SIG-M5 (cell line): ENCODE data around the gene IQGAP2.
"Not testable (repeated sequence)": the region's sequence is repeated elsewhere in the genome, so short reads cannot be mapped to it uniquely, and the experiment has no call there.

ENCODE experiments used
- DNase-seq: peaks from one replicate; lab custom pipeline; 2025; lab: John Stamatoyannopoulos, UW

Gene IQGAP2

GRCh38 chr5:76663573-76663972 is 260.5 kb downstream of the IQGAP2 start:
- DNase-seq: no peak

GRCh38 chr5:76664079-76664478 is 261.0 kb downstream of the IQGAP2 start:
- no peak for DNase-seq

- no peak for DNase-seq
Measured at GRCh38 chr5:76667495-76667894, 264.4 kb downstream of the IQGAP2 start.

DNA sequence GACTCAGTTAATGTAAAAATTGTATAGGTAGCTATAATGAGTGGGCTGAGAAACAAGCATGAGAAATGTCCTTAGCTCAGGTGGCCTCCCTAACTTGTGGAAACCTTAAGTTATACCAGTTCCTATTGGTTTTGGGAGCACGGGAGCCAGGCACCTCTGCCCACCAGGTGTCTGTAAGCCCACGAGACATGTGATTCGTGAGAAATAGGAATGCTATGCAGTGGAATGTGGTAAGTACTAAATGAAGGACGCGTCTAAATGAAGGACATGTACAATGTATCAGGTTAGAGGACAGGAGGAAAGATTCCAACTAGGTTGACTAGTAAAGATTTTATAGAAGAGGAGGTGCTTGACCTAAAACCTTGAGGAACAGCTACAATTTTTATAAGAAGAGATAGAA is 266.2 kb downstream of the IQGAP2 start:
- no peak for DNase-seq

DNA sequence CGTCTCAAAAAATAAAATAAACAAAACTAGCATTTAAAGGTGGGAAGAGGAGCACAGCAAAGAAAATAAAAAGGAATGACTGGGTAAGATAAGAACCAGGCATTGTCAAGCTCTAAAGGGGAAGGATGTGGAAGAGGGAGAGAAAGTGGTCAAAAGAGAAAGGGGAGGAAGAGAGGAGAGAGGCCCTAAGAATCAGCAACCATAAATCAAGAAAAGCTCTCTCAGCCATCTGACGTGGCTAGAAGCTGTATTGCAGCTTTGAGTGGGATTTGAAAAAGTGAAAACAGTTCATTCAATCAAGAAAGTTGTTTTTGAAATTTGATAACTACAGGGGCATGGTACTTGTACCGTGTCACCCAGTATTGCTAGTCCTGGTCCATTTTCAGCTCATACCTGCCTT is 267.4 kb downstream of the IQGAP2 start:
- DNase-seq: no peak

- DNase-seq: no peak
Measured at GRCh38 chr5:76672242-76672641, 269.2 kb downstream of the IQGAP2 start.

GRCh38 chr5:76673125-76673524 is 270.0 kb downstream of the IQGAP2 start:
- DNase-seq: no peak

GRCh38 chr5:76674330-76675066 is 271.4 kb downstream of the IQGAP2 start:
- no peak for DNase-seq

DNA sequence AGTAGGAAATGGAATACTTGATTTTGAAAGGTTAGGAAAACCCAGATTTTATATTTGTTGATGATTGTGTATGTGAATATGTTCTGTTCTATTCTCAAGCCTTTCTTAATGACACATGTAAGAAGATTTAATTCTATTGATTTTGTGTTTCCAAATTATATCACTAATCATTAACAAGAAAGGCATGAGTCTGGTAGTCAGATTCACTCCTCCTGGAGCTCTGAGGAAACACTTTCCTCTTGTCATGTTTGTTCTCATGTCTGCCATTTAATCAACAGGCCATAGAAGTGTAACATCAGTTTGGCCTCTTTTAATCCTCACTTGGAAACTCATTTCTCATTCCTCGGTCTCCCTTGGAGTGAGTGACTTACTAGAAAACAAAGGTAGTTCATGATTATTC is 272.3 kb downstream of the IQGAP2 start:
- DNase-seq: no peak

GRCh38 chr5:76677849-76678472 is 274.9 kb downstream of the IQGAP2 start:
- no peak for DNase-seq

DNA sequence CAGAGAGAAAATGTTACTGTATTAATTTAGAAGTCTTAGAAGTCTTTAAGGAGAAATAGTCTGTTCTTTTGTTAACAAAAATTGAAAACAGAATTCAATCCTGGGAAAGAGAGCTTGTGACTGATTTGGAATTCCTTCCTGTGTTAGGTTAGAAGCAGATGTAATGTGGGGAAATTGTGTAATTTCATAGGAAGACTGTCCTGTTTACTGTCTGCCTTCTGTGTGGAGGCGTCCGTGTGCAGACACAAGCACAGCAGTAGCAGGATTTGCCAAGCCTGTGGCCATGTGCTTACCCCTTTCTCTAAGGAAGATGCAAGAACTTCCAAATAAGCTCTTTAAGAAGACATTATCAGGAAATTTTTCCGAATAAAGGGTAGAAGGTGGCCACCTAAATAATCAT is 276.1 kb downstream of the IQGAP2 start:
- DNase-seq: no peak

- not testable (repeated sequence) for DNase-seq
Measured at GRCh38 chr5:76680826-76681225, 277.7 kb downstream of the IQGAP2 start.

GRCh38 chr5:76681287-76681686 is 278.2 kb downstream of the IQGAP2 start:
- DNase-seq: no peak

- no peak for DNase-seq
Measured at GRCh38 chr5:76682387-76682786, 279.3 kb downstream of the IQGAP2 start.

DNA sequence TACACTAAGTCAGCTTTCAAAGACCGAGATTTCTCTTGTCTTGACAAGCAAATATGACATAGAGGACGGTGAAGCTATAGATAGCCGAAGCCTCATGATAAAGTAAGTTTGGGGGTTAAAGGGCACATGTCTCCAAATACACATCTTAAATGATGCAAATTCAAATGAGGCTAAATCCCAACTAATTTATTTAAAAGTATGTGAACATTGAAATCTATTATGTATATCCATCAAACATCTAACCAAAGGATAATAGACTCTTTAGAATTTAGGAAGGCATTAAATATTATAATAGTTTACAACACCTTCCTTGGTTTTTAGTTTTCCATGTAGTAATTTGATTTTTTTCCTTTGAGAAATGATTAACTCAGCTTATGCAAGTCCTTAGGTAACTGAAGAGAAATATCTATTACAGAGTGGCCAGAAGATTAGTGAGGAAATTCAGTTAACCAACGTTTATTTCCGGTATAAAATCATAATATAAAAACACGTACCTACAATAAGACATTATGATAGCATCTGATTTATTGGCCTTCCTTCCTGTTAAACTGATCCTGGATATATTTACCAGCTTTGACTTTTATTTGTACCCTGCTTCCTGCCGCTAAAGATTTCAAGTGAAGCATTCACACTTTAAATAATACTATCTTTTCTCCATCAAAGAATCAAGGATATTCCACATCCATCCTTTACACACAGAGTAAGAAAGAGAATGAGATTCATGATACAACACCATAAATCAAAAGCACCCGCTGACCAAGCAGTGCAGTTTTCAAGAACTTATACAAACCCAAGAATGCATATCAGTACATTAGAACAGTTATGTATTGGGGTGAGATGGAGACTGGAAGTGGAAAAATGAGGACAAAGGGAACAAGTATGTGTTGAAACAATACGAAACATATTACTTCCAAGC is 281.0 kb downstream of the IQGAP2 start:
- no peak for DNase-seq

GRCh38 chr5:76684756-76685519 is 281.9 kb downstream of the IQGAP2 start:
- no peak for DNase-seq

DNA sequence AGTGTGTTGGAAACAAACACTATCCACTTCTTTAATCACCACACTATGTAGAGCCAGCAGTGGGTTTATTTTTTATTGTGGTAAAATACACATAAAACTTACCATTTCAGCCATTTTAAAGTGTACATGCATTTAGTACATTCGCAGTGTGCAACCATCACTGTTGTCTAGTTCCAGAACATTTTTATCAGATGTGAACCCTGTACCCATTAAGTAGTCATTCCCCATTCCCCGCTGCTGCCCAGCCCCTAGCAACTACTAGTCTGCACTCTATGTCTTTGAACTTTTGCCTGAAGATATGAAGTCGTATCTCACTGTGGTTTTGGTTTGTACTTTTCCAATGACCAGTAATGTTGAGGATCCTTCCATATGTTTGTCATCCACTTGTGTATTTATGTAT is 282.6 kb downstream of the IQGAP2 start:
- no peak for DNase-seq

DNA sequence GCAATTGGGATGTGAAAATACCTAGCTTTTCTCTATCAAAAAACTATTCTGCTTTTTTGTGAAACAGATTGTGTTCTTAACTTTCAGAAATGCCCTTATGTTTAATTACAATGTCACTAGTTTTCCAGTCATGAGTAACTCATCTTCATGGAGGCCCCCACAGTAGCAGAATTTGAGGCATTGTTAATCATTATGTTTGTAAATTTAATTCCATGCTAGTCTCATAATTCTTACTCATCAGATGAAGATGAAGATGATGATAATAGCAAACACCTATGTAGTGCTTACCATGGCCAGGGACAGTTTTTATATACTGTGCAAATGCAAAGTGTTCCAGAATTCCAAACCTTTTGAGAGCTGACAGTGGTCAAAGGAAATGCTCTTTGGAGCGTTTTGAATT is 285.1 kb downstream of the IQGAP2 start:
- no peak for DNase-seq

DNA sequence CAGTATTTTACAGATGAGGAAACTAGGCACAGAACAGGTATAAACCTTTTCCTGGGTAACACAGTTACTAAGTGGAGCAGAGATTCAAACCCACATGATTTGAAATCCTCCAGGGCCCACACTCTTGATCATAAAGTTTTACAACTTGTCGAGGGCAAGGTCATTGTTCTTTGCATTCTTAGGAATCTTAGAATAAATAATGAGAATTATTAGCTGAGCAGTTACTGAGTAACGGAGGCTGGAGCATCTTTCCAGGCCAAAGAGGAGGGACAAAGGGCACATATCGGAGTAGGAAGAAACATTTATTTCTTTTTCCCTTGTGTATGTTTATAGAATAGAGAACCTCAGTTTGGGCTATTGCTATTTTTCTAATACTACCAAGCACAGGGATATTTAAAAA is 285.8 kb downstream of the IQGAP2 start:
- DNase-seq: no peak

DNA sequence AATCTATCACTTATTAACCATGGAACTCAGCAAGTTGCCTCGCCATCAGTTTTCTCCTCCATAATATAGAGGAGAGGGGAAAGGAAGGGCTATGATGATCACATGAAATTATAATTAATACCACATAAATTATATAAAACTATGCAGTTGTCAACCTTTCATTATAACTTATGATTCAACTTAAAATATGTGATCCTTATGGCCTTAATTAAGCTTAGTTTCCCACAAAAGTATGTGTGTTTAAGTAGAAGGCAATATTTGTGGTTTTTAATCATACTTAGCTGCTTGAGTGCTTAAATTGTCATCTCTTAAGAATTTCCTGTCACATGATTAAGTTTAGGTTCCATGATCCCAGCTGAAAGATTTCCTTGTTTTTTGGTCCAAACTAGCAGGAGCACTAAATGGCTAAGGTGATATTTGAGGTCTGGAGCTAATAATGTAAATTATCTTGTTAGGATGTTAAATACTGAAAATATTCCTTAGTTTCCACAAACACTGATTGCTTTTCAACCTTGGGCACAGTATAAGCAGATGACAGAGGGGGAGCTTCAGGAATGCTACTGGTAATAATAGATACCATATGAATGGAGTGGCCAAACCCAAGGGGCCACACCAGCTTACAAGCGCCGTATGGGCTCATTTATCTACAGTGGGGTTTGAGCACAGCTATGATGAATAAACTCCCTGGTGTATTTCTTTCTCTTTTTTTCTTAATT is 286.4 kb downstream of the IQGAP2 start:
- DNase-seq: no peak

GRCh38 chr5:76690037-76690679 is 287.1 kb downstream of the IQGAP2 start:
- DNase-seq: no peak
